GM21367 (cell line): Measurements from ENCODE around the gene RNASE3.
"Not testable (repeated sequence)": the region's sequence is repeated elsewhere in the genome, so short reads cannot be mapped to it uniquely, and the experiment has no call there.

Experiments used
- ATAC-seq: cut with Tn5 transposase; IDR thresholded peaks from one replicate; pipeline ENCODE4 v1.9.1; 2021; ENCODE audit not compliant: unreplicated experiment

Gene RNASE3

GRCh38 chr14:20891126-20891825 is at the start of gene RNASE3:
Gene RNASE3 (plus strand): TSS chr14:20891385. CDS start chr14:20891687, 302 bp downstream.
- not testable (repeated sequence) for ATAC-seq

- no peak for ATAC-seq
Measured at GRCh38 chr14:20846560-20846959, 44.6 kb upstream of the RNASE3 start.

DNA sequence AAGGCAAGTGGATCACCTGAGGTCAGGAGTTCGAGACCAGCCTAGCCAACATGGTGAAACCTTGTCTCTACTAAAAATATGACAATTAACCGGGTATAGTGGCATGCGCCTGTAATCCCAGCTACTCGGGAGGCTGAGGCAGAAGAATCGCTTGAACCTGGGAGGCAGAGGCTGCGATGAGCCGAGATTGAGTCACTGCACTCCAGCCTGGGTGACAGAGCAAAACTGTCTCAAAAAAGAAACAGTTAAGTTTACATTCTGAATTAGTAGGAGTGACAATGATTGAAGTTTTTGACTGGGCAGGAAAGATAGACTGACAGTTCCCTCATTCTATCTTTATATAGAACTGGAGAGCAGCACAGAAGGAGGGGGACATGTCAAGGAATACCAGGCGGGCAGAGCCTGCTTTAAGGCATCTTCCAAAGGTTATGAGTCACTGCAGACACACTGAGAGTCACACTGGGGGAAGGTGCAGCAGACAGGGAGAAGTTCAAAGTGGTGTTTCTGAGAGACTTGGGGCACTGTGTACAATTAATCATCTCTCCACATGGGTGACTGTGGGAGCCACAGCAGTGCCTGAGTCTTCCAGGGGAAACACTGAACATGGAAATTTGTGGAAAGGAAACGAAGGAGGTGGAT is 42.8 kb upstream of the RNASE3 start:
- ATAC-seq = no peak

GRCh38 chr14:20848955-20849570 is 42.1 kb upstream of the RNASE3 start:
- ATAC-seq = no peak

GRCh38 chr14:20853042-20853441 is 38.1 kb upstream of the RNASE3 start:
- ATAC-seq = no peak

DNA sequence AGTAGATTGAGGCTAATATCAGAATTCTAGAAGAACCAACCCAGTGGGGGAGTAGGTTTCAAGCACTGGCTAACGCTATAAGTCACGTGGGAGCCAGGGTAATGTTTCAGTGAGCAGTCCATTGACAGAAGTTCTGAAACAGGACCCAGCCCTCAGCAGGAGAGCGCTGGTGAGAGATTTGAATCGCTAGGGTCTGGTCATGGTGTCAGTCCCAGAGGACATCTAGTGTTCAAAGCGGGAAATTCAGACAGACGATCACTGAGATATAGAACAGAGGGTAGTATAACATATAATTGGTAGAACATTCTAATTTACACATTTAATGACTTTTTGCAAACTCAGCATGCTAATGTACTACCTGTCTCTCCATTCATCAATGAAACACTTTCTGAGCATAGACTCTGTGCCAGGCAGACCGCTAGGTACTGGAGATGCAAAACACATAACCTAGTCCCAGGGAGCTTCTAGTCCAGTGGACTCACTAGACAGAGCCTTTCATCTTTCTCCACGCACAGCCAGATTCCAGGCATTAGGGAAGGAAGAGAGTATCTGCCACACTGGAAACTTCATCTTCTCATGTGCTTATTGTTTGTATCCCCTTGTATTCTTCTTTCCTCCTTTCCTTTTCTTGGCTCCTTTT is 35.4 kb upstream of the RNASE3 start:
- ATAC-seq = peak; percentile 81

GRCh38 chr14:20857207-20857606 is 34.0 kb upstream of the RNASE3 start:
- ATAC-seq = no peak

DNA sequence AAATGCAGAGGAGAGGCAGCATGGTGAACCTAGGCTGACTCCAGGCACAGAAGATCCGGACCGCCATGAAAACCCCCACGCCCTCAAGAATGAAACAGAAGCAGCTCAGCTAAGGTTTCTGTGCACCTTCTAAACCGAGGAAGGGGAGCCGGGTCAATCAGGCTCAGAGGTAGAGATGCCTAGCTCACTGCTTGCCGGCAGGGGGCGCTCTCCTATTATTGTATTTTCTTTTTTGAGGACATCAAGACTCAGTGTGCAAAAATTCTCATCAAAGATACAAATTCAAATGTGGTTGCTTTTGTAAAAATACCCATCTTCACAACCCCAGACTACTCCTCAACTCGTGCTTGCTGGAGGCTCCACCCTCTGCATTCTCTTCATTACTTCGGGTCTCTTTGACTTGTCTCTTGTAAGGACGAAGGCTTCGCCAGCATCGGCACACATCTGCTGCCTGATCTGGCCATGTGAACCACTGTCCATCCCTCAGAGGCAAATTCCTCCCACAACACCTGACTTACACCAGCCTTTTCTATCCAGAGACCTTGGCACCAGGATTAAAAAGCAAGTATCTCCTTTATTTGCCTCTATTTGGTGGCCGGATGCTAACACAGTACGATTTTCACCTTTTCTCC is 33.4 kb upstream of the RNASE3 start:
- peak; percentile 55 for ATAC-seq

- ATAC-seq = no peak
Measured at GRCh38 chr14:20866194-20866593, 25.0 kb upstream of the RNASE3 start.

DNA sequence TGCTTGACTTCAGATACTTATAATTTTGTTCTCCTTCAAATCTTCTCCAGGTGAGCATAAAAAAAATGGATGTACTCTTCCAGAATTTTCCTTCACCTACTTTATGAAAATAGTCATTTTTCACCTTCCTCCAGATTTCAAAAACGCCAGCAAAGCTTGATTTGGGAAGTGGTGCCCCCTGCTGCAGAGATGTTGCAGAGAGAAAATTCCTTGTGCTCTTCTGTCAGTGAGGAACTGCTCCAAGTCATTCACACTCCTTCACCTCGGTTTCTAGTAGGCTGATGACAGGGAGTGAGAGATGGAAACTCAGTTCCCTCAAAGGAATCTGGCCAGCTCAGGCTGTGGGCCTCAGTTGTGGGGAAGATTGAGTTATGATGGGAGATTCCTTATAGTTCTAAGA is 24.2 kb upstream of the RNASE3 start:
- no peak for ATAC-seq

GRCh38 chr14:20873370-20874177 is 17.6 kb upstream of the RNASE3 start:
- ATAC-seq = peak; percentile 87

- ATAC-seq = no peak
Measured at GRCh38 chr14:20877016-20877415, 14.2 kb upstream of the RNASE3 start.

- ATAC-seq = no peak
Measured at GRCh38 chr14:20878695-20879094, 12.5 kb upstream of the RNASE3 start.

GRCh38 chr14:20881229-20881628 is 10.0 kb upstream of the RNASE3 start:
- ATAC-seq = not testable (repeated sequence)

DNA sequence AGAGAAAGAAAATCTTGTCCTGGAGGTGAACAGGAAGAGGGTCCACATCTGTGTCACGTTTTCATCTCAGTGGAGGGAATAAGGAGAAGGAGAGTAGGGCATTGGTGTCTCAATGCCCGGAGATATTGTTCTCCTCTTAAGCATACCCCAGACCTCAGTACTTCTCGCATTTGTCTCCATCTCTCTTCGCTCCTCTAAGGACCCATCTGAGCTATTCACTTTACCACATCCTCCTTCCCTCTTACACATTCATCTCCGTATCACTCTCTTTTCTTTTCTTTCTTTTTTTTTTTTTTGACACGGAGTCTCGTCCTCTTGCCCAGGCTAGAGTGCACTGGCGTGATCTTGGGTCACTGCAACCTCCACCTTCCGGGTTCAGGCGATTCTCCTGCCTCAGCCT is 8.4 kb upstream of the RNASE3 start:
- not testable (repeated sequence) for ATAC-seq

- not testable (repeated sequence) for ATAC-seq
Measured at GRCh38 chr14:20888411-20888810, 2.8 kb upstream of the RNASE3 start.

DNA sequence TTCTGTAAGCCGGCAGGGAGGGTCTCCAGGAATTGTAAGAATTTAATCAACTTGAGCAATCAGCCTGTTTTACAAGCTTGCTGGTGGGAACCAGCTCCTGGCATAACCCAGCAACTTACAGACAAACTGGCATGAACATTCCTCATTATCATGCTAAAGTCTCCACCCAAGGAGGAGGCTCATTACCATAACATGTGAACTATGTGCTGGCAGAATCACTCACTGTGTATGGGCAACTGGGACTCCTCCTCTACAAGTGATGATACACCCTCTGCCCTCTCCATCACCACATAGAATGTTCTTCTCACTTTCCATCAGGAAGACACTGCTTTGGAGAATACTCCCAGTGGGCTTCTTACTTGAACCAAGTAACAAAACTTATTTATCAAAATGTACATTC is 4.1 kb downstream of the RNASE3 start:
- not testable (repeated sequence) for ATAC-seq

- no peak for ATAC-seq
Measured at GRCh38 chr14:20904393-20905029, 13.3 kb downstream of the RNASE3 start.

- ATAC-seq = no peak
Measured at GRCh38 chr14:20905676-20906075, 14.5 kb downstream of the RNASE3 start.

DNA sequence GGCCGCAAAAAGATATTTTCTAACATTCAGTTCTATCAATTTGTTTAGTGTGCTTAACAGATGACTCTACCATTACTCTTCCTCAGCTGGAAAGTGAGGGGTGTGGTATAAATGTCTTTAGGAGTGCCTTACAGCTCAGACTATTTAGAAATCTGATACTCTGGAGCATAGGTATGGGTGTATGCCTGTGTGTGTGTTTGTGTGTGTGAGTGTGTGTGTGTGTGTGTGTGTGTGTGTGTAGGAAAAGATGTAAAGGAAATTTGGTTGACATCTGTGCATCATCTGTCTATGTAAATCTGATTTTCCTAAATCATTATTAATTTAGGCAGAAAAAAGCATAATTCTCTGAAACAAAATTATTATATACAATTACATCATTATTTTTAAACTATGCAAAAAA is 16.0 kb downstream of the RNASE3 start:
- ATAC-seq = no peak
